ENCODE results near the gene RGS17. TPM values are rescaled to one million over a fixed set of nuclear protein-coding genes. Genes with fewer than 3 reads are reported as not detected.

The RGS17 gene
- total RNA-seq, 1 experiment from 2014 or later = 3.2 TPM

- Histone ChIP-seq H2BK12ac (ENCODE audit: insufficient read length, low read depth, low read length) (no peak overlapping the region), H3K27ac (ENCODE audit: insufficient read length, low read depth, low read length) (no peak overlapping the region), H4K8ac (replicated peaks; ENCODE audit: insufficient read length, low read depth, low read length) (no peak overlapping the region), H3K4me2 (ENCODE audit: insufficient read depth, insufficient read length, low read length) (no peak overlapping the region), H3K9ac (ENCODE audit: extremely low read depth, insufficient read length, low read length) (no peak overlapping the region), H3K79me2 (ENCODE audit: insufficient read depth, low read length) (no peaks in the 10 kb centered on the region), H3K14ac (ENCODE audit: insufficient read depth, low read length) (no peak overlapping the region), H4K91ac (ENCODE audit: insufficient read length, low read depth, low read length) (no peak overlapping the region), H4K5ac (ENCODE audit: insufficient read length, low read depth, low read length) (no peak overlapping the region), H3K23ac (ENCODE audit: insufficient read length, low read depth, low read length) (no peak overlapping the region), H2AK5ac (ENCODE audit: insufficient read length, low read length) (no peak overlapping the region), H2BK20ac (ENCODE audit: low read depth, low read length, poor library complexity, severe bottlenecking) (no peak overlapping the region), H2AFZ (ENCODE audit: low read length) (no peak overlapping the region), H3T11ph (ENCODE audit: low read length) (no peak overlapping the region), H3K56ac (ENCODE audit: insufficient read length, low read depth, low read length) (no peak overlapping the region), H3K4ac (ENCODE audit: low read depth, low read length) (no peak overlapping the region), H3K23me2 (ENCODE audit: insufficient read length, low read depth, low read length, poor library complexity, severe bottlenecking) (no peaks in the 10 kb centered on the region), H3K79me1 (ENCODE audit: insufficient read depth, low read depth, low read length, poor library complexity, severe bottlenecking) (no peaks in the 10 kb centered on the region), H2BK15ac (ENCODE audit: low read depth, low read length) (no peak overlapping the region), H2BK5ac (ENCODE audit: insufficient read length, low read length) (no peak overlapping the region), H3K4me1 (ENCODE audit: insufficient read depth, low read length) (no peaks in the 10 kb centered on the region), H4K20me1 (ENCODE audit: control insufficient read depth, insufficient read depth, insufficient read length) (no peaks in the 10 kb centered on the region), H3K27me3 (ENCODE audit: insufficient read depth, low read length) (no peaks in the 10 kb centered on the region), H2BK120ac (ENCODE audit: low read depth, low read length, poor library complexity, severe bottlenecking) (no peak overlapping the region), H3K18ac (ENCODE audit: insufficient read length, low read depth, low read length) (no peak overlapping the region), H3K9me3 (ENCODE audit: control insufficient read depth, low read depth, low read length) (no peaks in the 10 kb centered on the region)
- Mint-ChIP-seq H3K4me1 (peaks cover 6 to 8% of the 10 kb centered on the region in 2 experiments), H3K9me3 (peaks cover 0 to 2% of the 10 kb centered on the region in 2 experiments; a peak in 1 of 5 replicates), H3K4me3 (no peak overlapping the region), H3K27me3 (ENCODE audit: low read depth) (no peaks in the 10 kb centered on the region; the same call in 1 of the 2 replicates), H3K27ac (no peak overlapping the region), H3K36me3 (ENCODE audit: insufficient read depth in 1 of 3, low read depth in 3 of 3) (no peaks in the 10 kb centered on the region; a peak in 1 of 7 replicates)
- no peak for TF ChIP-seq CTCF (conservative IDR thresholded peaks at IDR 0.05)
- WGBS (ENCODE audit: extremely low coverage, insufficient read length, low lambda C conversion rate) = no CpG with 5 or more reads among the region's 21 CpGs
- no peak for DNase-seq
Observed at GRCh38 chr6:153150752-153151440, 19.8 kb upstream of the RGS17 start.
